Urinary bladder (tissue), 4 donors: ENCODE measurements around the gene DDX4. TPM values are rescaled to one million over a fixed set of nuclear protein-coding genes. Genes with fewer than 3 reads are reported as not detected.

Source experiments
- DNase-seq: peaks from one replicate; pipeline ENCODE4 v3.0.0-alpha.2; 2015; ENCODE audit errors: extremely low spot score
- H3K27ac ChIP-seq: one replicate; pipeline ENCODE4 v1.5.1; 2013; ENCODE audit warnings: low read depth, mild to moderate bottlenecking, moderate library complexity
- H3K36me3 ChIP-seq: one replicate; pipeline ENCODE4 v1.6.1; 2013; ENCODE audit warnings: mild to moderate bottlenecking, moderate library complexity; ENCODE audit not compliant: insufficient read depth
- H3K4me1 ChIP-seq: one replicate; pipeline ENCODE4 v1.6.1; 2013; ENCODE audit warnings: mild to moderate bottlenecking, moderate library complexity; ENCODE audit not compliant: insufficient read depth
- H3K4me3 ChIP-seq: one replicate; pipeline ENCODE4 v1.5.1; 2013; ENCODE audit warnings: low read depth, low read length
- WGBS: extraction: QIAGEN DNeasy Blood & Tissue Kit; methylation state at CpG from one replicate; pipeline ENCODE4 v1.1.7; 2013; 5-methylcytosine and 5-hydroxymethylcytosine counted together
- polyA plus RNA-seq: library from polyadenylated mRNA; stranded (reverse); fragments of 200-250 nt; gene quantifications from one replicate; pipeline ENCODE4 v1.2.3, GENCODE V29; 2013
- small RNA-seq: library from RNA; depleted of rRNA; stranded (forward); fragments of <200 nt; gene quantifications from one replicate; pipeline ENCODE3, GENCODE V24; 2014
- total RNA-seq: library from RNA; depleted of rRNA; stranded (reverse); fragments of >200 nt; gene quantifications from one replicate; pipeline ENCODE4 v1.2.3, GENCODE V29; 2014
- donor health status: healthy with polysubstance abuse.
- donor health status: healthy.

Gene DDX4
- total and polyA plus RNA-seq, 2 donors: 0.42 TPM; not detected in 1

- no peak for DNase-seq
- 25% methylated on average over 3 of the region's 3 CpGs for WGBS
- Histone ChIP-seq H3K36me3 (no peaks in the 10 kb centered on the region), H3K27ac (no peak overlapping the region), H3K4me1 (no peaks in the 10 kb centered on the region), H3K4me3 (no peak overlapping the region)
Observed at GRCh38 chr5:55853818-55854217, 116.0 kb downstream of the DDX4 start.

GRCh38 chr5:55855509-55855908, 117.6 kb downstream of the DDX4 start:
- no peak overlapping the region for H3K27ac ChIP-seq
- DNase-seq: no peak
- 56% methylated on average over 5 of the region's 5 CpGs for WGBS

GRCh38 chr5:55856516-55857246, 118.8 kb downstream of the DDX4 start:
- Histone ChIP-seq H3K27ac (no peak overlapping the region), H3K4me1 (no peaks in the 10 kb centered on the region), H3K4me3 (no peak overlapping the region), H3K36me3 (no peaks in the 10 kb centered on the region)
- 79% methylated on average over 5 of the region's 5 CpGs for WGBS
- no peak for DNase-seq

More at GRCh38 chr5:55855509-55855908, 117.6 kb downstream of the DDX4 start:
- Histone ChIP-seq H3K4me1 (no peaks in the 10 kb centered on the region), H3K4me3 (no peak overlapping the region), H3K36me3 (no peaks in the 10 kb centered on the region)

DNA sequence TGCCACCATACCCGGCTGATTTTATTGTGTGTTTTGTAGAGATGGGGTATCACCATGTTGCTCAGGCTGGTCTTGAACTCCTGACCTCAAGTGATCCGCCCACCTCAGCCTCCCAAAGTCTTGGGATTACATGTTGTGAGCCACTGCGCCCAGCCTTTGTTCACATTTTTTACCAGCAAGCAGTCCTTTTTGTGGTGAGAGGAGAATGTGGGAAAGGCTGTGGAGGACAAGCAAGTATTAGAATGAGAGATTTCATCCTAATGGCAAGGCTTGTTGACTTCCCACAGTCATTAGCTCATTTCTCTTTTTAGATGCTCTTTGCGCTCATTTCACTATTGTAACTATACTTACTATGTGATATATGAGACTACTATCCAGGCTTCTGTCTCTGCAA, 119.4 kb downstream of the DDX4 start:
- Histone ChIP-seq H3K4me1 (no peaks in the 10 kb centered on the region), H3K4me3 (no peak overlapping the region), H3K36me3 (no peaks in the 10 kb centered on the region), H3K27ac (no peak overlapping the region)
- WGBS: 87% methylated on average over 4 of the region's 4 CpGs
- DNase-seq: no peak

DNA sequence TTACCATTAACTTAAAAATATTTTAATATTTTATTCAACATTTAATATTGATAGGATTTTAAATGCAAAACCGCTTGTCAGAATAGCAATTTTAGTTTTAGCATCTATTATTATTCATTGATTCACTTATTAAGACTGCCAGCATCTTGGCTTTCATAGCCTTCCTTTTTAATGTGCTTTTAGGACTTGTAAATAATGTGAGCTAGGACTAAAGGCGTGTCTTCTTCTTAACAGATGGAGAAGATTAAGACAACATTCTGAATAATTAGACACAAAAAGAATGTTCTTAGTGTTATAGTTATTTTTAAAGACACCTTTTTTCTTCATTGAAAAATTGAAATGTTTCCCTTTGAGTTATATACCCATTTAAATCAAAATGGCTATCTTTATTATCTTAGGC, 120.2 kb downstream of the DDX4 start:
- Histone ChIP-seq H3K4me3 (no peak overlapping the region), H3K27ac (no peak overlapping the region), H3K36me3 (no peaks in the 10 kb centered on the region), H3K4me1 (no peaks in the 10 kb centered on the region)
- 75% methylated on average over 2 of the region's 2 CpGs for WGBS
- no peak for DNase-seq

DNA sequence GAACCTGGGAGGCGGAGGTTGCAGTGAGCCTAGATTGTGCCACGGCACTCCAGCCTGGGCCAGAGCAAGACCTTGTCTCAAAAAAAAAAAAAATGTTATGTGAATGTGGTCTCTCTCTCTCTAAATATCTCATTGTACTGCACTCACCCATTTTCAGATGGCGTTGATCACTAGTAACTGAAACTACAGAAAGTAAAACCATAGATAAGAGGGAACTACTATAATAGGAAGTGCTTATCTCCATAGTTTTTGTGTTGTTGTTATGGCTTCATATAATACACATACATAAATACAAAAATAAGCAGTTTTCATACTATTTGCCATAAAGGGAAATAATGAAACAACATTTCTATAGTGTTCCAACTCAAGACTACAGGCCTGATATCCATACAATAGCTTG, 122.4 kb downstream of the DDX4 start:
- 90% methylated on average over 3 of the region's 3 CpGs for WGBS

DNA sequence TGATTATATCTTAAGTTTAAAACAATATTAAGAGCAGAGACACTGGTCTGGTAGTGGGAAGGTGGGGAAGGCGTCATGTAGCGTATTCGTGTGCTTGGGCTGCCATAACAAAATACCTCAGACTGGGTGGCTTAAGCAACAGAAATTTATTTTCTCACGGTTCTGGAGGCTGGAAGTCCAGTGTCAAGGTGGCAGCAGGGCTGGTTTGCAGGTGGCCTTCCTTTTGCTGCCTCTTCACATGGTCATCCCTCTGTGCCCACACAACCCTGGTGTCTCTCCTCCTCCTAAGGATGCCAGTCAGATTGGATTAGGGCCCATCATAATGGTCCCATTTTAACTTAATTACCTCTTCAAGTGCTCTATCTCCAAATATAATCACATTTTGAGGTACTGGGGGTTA, 122.8 kb downstream of the DDX4 start:
- H3K27ac ChIP-seq: no peak overlapping the region
- WGBS: 95% methylated on average over 4 of the region's 4 CpGs
- H3K36me3 ChIP-seq: no peaks in the 10 kb centered on the region
- no peak overlapping the region for H3K4me3 ChIP-seq
- DNase-seq: no peak
- no peaks in the 10 kb centered on the region for H3K4me1 ChIP-seq

More for the DNA sequence above, 122.4 kb downstream of the DDX4 start:
- H3K4me3 ChIP-seq: no peak overlapping the region
- H3K27ac ChIP-seq: no peak overlapping the region
- no peak for DNase-seq
- H3K36me3 ChIP-seq: no peaks in the 10 kb centered on the region
- no peaks in the 10 kb centered on the region for H3K4me1 ChIP-seq

GRCh38 chr5:55864606-55865541, 127.0 kb downstream of the DDX4 start:
- H3K27ac ChIP-seq: no peak overlapping the region
- WGBS: 84% methylated on average over 9 of the region's 9 CpGs
- H3K4me1 ChIP-seq: no peaks in the 10 kb centered on the region
- H3K4me3 ChIP-seq: no peak overlapping the region
- DNase-seq: no peak
- no peaks in the 10 kb centered on the region for H3K36me3 ChIP-seq

GRCh38 chr5:55865831-55866230, 128.0 kb downstream of the DDX4 start:
- H3K4me3 ChIP-seq: no peak overlapping the region
- no peaks in the 10 kb centered on the region for H3K4me1 ChIP-seq
- WGBS: 79% methylated on average over 3 of the region's 3 CpGs
- H3K36me3 ChIP-seq: no peaks in the 10 kb centered on the region
- no peak overlapping the region for H3K27ac ChIP-seq
- no peak for DNase-seq

DNA sequence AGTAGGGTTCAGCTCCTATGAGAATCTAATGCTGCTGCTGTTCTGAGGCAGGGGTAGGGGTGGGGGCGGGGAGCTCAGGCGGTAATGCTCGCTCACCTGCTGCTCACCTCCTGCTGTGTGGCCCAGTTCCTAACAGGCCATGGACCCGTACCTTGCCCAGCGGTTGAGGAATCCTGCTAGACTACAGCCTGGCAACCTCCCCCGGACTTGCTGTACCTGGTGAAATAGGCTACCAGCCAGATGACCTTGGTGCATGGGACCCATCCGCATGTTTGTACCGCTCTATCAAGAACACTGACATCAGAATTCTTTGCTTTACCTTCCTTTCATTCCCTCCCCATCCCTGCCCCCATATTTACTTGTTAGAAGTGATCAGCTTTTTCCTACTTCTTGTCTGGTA, 128.6 kb downstream of the DDX4 start:
- WGBS: 94% methylated on average over 8 of the region's 8 CpGs
- Histone ChIP-seq H3K27ac (no peak overlapping the region), H3K4me3 (no peak overlapping the region), H3K36me3 (no peaks in the 10 kb centered on the region), H3K4me1 (no peaks in the 10 kb centered on the region)
- no peak for DNase-seq

Small RNA genes lying within 50 kb of the gene (small RNA-seq; reads per million reads assigned to genes)
- gene AC016632.1: not detected
- gene RNA5SP183: not detected

Other genes starting within 250 kb of the DDX4 start
- gene PLPP1, start 203.1 kb upstream of the DDX4 start, total RNA-seq: 146 TPM
- 275 TPM for gene PLPP1, start 203.1 kb upstream of the DDX4 start, polyA plus RNA-seq
- 107 TPM for gene SLC38A9, start 25.7 kb upstream of the DDX4 start, total RNA-seq
- gene SLC38A9, start 25.7 kb upstream of the DDX4 start, polyA plus RNA-seq: 8.6 TPM
- gene IL31RA, start 113.3 kb downstream of the DDX4 start, total RNA-seq: 0.26 TPM
- gene IL31RA, start 113.3 kb downstream of the DDX4 start, polyA plus RNA-seq: not detected